ENCODE results near the gene PDE7B. TPM values are rescaled to one million over a fixed set of nuclear protein-coding genes. Genes with fewer than 3 reads are reported as not detected.

The PDE7B gene
- total and polyA plus RNA-seq, 2 of the 13 experiments (the other 11 are each of a cell fraction or from before 2014, with no cell fraction given) = not detected

DNA sequence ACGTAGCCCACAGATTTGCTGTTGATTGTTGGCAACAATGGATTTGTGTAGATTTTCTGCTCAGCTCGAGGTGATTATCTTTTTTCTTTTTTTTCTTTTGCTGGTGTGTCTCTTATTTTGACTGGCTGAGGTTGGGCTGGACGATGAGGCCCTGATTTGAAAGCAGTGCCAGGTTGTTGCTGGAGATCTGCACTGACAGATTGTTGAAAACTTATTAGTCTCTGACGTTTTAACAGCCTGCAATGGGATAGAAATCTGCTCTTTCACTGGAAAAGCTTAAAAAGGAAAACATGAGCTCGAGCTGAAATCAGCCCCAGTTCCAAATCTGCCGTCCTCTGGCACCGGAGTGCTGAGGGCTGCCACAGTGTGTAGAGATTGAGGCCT lies 87.7 kb downstream of the PDE7B start (continued):
- no peak for TF ChIP-seq MXI1 (IDR thresholded peaks at IDR 0.05; ENCODE audit: borderline replicate concordance, low read depth, low read length)
- TF ChIP-seq KLF6 (CRISPR knock-in tag; IDR thresholded peaks at IDR 0.05) = no peak
- no peak for TF ChIP-seq ZMAT5 (CRISPR knock-in tag; IDR thresholded peaks at IDR 0.05; ENCODE audit: borderline replicate concordance, low read depth)
- TF ChIP-seq ZMYM4 (CRISPR knock-in tag; IDR thresholded peaks at IDR 0.05) = no peak
- TF ChIP-seq ZNF672 (CRISPR knock-in tag; IDR thresholded peaks at IDR 0.05) = no peak
- no peak for TF ChIP-seq ZNF788 (CRISPR knock-in tag; IDR thresholded peaks at IDR 0.05; ENCODE audit: borderline replicate concordance)

- Histone ChIP-seq H3K4me2 (ENCODE audit: low read depth, low read length) (no peak overlapping the region), H3K9me3 (ENCODE audit: low read length) (no peaks in the 10 kb centered on the region), H3K9ac (ENCODE audit: insufficient read depth, low read depth, low read length) (no peak overlapping the region), H3K27ac (ENCODE audit: extremely low read length, insufficient read depth, low read length) (no peak overlapping the region), H2AFZ (ENCODE audit: low read length) (no peak overlapping the region), H4K20me1 (ENCODE audit: insufficient read depth, low read length) (no peaks in the 10 kb centered on the region), H3K4me1 (ENCODE audit: insufficient read depth, low read length) (no peaks in the 10 kb centered on the region), H3K36me3 (replicated peaks in 1 of 2; ENCODE audit: control insufficient read depth in 1 of 2, insufficient read depth in 2 of 2, low read length in 2 of 2) (no peaks in the 10 kb centered on the region), H3K27me3 (ENCODE audit: control insufficient read depth in 1 of 2, insufficient read depth in 2 of 2, low read length in 2 of 2) (no peaks in the 10 kb centered on the region), H3K4me3 (replicated peaks in 1 of 3; ENCODE audit: insufficient read depth in 1 of 3, low read depth in 2 of 3, low read length in 3 of 3) (no peak overlapping the region), H3K79me2 (ENCODE audit: insufficient read depth, low read length) (no peaks in the 10 kb centered on the region)
- intact Hi-C loops (cut with micrococcal nuclease; ENCODE audit: unreplicated experiment) (no loop called here), in situ Hi-C loops (cut with HindIII; ENCODE audit: extremely low pct_ligation_motif_present, low pct_unique_long_range_greater_than_20kb) (no loop called here)
- FAIRE-seq = no peak
- no peak for DNase-seq (ENCODE audit: low spot score)
- BruUV-seq (replicated peaks) = no TSS peak
- no peak for ATAC-seq
- CTCF ChIA-PET (ENCODE audit: low intra/inter-chr PET ratio, low total read pairs) = no interaction called here
- 8% methylated on average over 5 of the region's 5 CpGs for WGBS (ENCODE audit: low lambda C conversion rate)
- POLR2A ChIA-PET = no interaction called here
- TF ChIP-seq, protein P1, sequence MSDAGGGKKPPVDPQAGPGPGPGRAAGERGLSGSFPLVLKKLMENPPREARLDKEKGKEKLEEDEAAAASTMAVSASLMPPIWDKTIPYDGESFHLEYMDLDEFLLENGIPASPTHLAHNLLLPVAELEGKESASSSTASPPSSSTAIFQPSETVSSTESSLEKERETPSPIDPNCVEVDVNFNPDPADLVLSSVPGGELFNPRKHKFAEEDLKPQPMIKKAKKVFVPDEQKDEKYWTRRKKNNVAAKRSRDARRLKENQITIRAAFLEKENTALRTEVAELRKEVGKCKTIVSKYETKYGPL (CRISPR knock-in tag; IDR thresholded peaks at IDR 0.05) = no peak
- no peak for TF ChIP-seq TBX2 (CRISPR knock-in tag; IDR thresholded peaks at IDR 0.05; ENCODE audit: borderline replicate concordance)
- no peak for TF ChIP-seq ZSCAN5A (CRISPR knock-in tag; IDR thresholded peaks at IDR 0.05; ENCODE audit: borderline replicate concordance)
- TF ChIP-seq ZFP36L2 (CRISPR knock-in tag; IDR thresholded peaks at IDR 0.05) = no peak
- TF ChIP-seq, protein P2, sequence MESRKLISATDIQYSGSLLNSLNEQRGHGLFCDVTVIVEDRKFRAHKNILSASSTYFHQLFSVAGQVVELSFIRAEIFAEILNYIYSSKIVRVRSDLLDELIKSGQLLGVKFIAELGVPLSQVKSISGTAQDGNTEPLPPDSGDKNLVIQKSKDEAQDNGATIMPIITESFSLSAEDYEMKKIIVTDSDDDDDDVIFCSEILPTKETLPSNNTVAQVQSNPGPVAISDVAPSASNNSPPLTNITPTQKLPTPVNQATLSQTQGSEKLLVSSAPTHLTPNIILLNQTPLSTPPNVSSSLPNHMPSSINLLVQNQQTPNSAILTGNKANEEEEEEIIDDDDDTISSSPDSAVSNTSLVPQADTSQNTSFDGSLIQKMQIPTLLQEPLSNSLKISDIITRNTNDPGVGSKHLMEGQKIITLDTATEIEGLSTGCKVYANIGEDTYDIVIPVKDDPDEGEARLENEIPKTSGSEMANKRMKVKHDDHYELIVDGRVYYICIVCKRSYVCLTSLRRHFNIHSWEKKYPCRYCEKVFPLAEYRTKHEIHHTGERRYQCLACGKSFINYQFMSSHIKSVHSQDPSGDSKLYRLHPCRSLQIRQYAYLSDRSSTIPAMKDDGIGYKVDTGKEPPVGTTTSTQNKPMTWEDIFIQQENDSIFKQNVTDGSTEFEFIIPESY (CRISPR knock-in tag; IDR thresholded peaks at IDR 0.05) = no peak
- TF ChIP-seq ZSCAN25 (CRISPR knock-in tag; IDR thresholded peaks at IDR 0.05) = no peak
- TF ChIP-seq, protein P3, sequence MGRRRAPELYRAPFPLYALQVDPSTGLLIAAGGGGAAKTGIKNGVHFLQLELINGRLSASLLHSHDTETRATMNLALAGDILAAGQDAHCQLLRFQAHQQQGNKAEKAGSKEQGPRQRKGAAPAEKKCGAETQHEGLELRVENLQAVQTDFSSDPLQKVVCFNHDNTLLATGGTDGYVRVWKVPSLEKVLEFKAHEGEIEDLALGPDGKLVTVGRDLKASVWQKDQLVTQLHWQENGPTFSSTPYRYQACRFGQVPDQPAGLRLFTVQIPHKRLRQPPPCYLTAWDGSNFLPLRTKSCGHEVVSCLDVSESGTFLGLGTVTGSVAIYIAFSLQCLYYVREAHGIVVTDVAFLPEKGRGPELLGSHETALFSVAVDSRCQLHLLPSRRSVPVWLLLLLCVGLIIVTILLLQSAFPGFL (CRISPR knock-in tag; IDR thresholded peaks at IDR 0.05) = no peak
- no peak for TF ChIP-seq ZNF138 (CRISPR knock-in tag; IDR thresholded peaks at IDR 0.05; ENCODE audit: low read depth)
Observed at GRCh38 chr6:135940616-135941167, 89.2 kb downstream of the PDE7B start.
